HG02610 (cell line): ENCODE data around the gene COL20A1.
"Not testable (repeated sequence)": the region's sequence is repeated elsewhere in the genome, so short reads cannot be mapped to it uniquely, and the experiment has no call there.

Source experiments
- ATAC-seq: cut with Tn5 transposase; IDR thresholded peaks from one replicate; pipeline ENCODE4 v1.9.1; 2021; ENCODE audit warnings: mild to moderate bottlenecking, moderate library complexity; ENCODE audit not compliant: unreplicated experiment

The COL20A1 gene

DNA sequence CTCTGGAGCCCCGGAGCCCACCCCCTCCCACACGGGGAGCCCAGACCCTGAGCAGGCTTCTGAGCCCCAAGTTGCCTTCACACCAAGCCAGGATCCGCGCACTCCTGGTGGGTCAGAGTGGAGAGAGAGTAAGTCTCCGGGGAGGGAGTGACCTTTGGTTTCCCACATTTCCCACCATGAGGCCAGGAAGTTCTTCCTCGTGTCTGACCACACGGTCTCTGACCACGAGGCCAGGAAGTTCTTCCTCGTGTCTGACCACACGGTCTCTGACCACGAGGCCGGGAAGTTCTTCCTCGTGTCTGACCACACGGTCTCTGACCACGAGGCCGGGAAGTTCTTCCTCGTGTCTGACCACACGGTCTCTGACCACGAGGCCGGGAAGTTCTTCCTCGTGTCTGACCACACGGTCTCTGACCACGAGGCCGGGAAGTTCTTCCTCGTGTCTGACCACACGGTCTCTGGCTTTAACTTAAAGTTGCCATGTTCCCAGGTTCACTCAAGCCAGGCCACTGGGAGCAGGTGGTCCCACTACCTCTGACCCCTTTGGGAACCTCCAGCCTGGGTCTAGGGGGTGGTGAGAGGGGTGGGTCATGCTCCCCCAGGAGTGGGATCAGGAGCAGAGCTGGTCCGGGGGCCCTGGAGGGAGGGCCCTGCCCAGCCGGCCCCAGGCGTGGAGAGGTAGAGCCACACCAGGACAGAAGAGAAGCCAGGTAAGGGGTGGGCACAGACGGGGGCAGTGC, 13.1 kb downstream of the COL20A1 start:
- ATAC-seq: not testable (repeated sequence)

DNA sequence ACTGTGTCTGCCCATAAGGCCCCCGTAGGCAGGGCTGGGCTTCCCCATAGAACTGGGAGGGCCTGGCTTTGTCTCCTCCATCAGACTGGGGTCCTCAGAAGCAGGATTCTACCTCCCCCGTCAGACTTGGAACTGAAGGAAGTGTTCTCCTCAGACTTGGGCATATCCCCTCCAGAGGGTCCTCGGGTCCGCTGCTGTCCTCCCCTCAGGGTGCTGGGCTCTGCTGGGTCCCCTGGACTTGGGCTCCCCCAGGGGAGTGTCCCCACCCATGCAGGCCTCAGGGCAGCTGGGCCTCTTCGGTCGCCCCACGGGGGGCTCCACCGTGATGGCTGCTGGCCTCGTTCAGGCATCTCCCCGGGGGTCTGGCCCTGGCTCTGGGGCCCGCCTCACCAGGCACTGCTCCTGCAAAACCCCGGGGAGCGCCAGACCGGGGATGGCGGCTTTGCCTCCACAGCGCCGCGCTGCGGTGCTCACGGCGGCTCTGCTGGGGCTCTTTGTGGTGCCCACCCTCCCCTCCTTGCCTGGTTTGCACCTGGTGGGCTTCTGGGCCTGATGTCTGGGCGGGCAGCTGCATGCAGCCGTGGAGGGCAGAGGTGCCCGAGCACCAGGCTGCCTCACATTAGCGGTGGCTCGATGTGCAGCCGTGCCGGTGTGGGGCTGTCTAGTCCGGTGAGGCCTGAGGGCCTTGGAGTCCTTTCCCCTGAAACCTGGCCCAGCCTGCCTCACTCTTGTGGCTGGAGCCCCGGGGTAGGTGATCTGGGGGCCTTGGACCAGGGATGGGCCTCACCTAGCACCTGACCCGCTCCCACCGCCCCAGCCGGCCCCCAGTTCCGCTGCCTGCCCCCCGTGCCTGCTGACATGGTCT, 13.9 kb downstream of the COL20A1 start:
- no peak for ATAC-seq

DNA sequence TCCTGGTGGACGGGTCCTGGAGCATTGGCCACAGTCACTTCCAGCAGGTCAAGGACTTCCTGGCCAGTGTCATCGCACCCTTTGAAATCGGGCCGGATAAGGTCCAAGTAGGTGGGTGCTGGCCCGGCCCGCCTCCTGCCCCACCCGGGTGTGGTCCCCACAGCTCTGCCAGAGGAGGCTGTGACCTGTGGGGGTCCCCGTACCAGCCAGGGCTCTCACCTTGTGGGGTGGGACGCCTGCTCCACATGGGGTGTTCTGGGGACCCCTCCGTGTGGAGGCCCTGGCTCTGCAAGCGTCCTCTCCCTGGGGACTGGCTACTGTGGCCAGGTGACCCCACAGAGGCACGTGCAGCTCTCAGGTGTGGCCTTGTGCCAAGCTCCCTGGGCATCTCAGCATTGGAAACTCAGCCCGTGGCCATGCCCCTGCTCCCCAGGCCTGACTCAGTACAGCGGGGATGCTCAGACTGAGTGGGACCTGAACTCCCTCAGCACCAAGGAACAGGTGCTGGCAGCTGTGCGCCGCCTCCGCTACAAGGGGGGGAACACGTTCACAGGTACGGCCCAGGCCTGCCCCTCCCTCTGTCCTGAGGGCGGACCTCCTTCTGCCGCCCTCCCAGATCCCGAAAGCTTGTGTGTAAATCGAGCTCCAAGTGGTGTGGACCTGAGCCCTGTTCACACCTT, 14.7 kb downstream of the COL20A1 start:
- no peak for ATAC-seq

DNA sequence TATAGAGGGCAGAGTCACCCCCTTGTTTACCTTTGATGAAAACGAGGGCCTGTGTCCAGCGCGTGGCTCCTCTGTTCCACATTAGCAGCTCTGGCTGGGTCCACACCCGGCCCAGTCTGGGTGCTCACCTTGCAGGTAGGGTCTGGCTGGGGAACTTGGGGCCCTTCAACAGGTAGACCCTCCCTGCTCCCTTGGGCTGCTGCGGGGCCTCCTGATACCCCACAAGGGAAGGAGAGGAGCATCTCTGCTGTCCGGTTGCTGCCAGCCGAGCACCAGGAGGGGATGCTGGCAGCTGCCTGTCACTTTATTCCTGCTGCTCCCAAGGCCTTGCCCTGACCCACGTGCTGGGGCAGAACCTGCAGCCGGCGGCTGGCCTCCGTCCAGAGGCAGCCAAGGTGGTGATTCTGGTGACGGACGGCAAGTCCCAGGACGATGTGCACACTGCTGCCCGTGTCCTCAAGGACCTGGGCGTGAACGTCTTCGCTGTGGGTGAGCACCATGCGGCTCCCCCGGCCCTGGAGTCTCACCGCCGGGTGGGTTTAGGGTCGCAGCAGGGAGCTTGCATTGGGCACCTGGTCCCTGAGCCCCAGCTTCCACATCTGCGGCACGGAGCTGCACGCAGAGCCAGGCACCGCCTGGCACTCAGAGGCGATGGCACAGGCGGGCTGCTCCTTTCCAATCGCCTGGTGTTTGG, 15.4 kb downstream of the COL20A1 start:
- no peak for ATAC-seq

DNA sequence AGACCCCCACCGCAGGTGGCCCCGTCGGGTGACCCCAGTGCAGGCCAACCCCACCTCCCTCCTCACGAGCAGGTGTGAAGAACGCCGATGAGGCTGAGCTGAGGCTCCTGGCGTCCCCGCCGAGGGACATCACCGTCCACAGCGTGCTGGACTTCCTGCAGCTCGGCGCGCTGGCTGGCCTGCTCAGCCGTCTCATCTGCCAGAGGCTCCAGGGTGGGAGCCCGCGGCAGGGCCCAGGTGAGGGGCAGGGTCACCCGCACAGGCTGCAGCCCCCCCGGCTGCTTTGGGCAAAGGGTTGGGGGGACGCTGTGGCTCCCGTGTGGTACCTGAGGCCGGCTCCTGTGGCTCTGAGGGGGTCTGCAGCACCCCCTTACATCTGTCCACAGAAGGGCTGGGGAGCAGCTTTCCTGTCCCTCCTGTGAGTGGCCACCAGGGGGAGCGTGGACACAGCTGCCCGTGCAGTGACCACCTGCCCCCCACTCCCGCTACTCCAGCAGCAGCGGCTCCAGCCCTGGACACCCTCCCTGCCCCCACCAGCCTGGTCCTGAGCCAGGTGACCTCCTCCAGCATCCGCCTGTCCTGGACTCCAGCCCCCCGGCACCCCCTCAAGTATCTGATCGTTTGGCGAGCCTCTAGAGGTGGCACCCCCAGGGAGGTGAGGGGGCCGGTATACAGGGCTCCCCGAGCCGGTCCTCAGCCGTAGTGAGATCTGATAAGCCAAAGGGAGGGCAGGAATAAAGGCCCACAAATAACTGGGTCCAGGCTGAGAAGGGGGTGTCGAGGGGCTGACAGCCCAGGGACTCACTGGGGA, 16.5 kb downstream of the COL20A1 start:
- ATAC-seq: no peak

DNA sequence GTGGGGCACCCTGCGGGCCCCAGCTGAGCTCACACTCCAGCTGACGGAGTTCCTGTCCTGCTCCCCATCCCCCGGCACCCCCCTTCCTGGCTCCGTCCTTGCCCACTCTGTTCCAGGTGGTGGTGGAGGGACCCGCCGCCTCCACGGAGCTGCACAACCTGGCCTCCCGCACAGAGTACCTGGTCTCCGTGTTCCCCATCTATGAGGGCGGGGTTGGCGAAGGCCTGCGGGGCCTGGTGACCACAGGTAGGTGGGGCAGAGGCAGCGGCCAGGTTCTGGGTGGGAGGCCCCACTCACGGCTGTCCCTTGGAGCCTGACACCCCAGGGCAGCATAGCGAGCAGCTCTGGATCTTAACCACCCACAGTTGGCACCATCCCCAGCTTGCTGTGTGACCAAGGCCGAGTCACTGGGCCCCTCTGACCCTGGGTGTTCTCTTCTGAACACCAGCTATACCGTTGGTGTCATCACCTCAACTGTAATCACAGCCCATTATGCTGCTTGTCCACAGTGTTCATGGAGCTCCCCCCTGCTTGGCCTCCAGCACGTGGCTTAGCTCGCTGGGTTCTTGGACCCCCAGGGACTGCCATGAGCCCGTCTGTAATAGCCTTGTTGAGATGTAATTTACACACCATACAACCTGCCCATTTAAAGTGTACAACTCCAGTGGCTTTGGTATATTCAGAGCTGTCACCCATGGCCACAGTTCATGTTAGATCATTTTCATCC, 17.4 kb downstream of the COL20A1 start:
- ATAC-seq: no peak

DNA sequence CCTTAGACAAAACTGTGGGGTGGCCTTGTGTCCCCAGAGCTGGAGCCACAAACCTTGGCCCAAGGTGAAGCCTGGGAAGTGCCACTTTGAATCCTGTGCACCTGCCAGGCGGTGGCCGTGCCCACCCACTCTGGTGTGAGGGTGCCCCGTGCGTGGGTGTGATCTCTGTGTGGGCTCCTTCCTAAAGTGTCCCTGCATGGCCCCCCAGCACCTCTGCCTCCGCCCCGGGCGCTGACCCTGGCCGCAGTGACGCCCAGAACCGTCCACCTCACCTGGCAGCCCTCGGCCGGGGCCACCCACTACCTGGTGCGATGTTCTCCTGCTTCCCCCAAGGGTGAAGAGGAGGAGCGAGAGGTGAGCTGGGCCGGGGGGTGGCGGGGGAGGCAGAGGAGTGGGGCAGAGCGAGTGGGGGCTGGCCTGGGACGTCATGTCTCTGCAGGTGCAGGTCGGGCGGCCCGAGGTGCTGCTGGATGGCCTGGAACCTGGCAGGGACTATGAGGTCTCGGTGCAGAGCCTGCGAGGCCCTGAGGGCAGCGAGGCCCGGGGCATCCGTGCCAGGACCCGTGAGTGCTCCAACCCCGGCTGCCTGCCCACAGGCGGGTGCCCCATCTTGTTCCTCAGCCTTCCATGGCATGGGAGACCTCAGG, 18.3 kb downstream of the COL20A1 start:
- ATAC-seq: no peak

DNA sequence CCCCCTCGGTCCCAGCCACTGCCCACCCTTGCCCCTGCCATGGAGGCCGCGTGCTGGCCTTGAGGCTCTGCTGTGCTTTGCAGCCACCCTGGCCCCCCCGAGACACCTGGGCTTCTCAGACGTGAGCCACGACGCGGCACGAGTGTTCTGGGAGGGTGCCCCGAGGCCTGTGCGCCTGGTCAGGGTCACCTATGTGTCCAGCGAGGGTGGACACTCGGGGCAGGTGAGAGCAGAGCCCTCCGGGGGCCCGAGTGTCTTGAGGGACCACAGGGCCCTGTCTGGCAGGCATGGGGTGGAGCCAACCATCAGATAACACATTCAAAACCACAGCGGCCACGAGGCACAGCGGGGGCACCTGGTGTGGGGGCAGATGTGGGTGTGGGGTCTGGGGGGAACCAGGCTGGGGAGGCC, 18.9 kb downstream of the COL20A1 start:
- no peak for ATAC-seq

DNA sequence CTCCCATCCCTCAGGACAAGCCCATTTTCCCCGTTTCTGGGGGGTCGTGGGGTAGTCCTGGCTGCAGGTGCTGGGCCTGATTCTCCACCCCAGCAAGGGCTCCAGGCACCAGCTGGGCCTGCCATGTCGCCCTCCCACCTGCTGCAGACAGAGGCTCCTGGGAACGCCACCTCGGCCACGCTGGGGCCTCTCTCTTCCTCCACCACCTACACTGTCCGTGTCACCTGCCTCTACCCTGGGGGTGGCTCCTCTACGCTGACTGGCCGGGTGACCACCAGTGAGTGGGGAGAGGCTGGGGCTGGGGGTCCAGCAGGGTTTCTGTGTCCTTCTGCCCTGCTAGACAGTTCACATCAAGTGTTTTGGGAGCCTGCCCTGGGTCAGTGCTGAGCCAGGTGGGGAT, 19.3 kb downstream of the COL20A1 start:
- no peak for ATAC-seq

DNA sequence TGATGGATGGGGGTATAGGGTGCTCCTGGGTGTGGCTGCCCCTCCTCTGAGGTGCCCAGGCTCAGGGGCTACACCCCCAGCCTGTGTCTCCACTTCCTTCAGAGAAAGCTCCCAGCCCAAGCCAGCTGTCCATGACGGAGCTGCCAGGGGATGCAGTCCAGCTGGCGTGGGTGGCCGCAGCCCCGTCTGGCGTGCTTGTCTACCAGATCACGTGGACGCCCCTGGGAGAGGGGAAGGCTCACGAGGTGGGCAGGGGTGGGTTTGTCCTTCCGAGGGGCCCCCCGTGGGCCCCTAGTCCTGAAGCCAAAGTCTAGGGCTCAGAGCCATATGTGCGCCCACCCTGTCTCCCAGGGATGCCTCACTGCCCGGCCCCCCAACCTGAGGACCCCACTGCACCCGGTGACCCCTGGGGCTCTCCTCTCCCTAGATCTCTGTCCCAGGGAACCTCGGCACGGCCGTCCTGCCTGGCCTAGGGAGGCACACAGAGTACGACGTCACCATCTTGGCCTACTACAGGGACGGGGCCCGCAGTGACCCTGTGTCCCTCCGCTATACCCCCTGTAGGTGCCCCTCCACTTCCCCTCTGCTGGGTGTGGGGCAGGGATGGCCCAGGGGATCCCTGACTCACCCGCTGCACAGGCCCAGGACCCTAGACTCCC, 19.8 kb downstream of the COL20A1 start:
- no peak for ATAC-seq

DNA sequence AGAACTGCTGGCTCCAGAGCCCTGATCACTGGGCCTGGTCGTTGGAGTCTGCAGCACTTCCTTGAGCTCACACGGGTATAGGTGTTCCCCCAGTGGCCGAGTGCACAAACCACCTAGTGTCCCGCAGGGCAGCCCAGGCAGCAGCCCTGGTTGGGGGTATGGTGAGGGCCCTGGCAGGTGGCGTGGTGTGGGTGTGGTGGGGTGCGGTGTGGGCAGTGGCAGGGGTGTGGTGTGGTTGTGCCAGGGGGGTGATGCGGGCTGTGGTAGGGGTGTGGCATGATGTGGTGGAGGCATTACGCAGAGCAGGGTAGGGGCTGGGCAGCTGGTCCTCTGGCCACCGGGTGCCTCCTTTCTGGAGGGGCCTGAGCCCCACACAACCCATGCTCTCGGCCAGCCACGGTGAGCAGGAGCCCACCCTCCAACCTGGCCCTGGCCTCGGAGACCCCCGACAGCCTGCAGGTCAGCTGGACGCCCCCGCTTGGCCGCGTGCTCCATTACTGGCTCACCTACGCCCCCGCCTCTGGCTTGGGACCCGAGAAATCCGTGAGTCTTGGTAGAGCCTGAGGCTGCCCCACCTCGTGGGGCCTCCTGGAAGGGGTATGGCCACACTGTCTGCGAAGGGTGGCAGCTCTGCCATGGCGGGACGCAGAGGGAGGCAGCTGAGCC, 20.5 kb downstream of the COL20A1 start:
- no peak for ATAC-seq

DNA sequence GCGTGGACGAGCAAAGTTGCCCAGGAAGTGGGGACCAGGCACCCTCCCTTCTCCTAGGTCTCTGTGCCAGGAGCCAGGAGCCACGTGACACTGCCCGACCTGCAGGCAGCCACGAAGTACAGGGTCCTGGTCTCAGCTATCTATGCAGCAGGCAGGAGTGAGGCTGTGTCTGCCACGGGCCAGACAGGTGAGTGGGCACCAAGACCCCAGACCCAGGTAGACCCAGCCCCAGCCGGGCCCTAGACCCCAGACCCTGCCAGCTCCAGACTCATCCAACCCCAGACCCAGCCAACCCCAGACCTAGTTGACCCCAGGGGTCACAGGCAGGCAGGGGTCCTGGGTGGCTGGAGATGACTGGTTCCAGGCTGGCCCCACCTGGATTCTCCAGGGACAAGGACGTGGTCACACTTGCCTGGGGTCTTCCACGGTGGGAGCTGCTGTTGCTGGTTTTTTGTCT, 21.1 kb downstream of the COL20A1 start:
- ATAC-seq: no peak

DNA sequence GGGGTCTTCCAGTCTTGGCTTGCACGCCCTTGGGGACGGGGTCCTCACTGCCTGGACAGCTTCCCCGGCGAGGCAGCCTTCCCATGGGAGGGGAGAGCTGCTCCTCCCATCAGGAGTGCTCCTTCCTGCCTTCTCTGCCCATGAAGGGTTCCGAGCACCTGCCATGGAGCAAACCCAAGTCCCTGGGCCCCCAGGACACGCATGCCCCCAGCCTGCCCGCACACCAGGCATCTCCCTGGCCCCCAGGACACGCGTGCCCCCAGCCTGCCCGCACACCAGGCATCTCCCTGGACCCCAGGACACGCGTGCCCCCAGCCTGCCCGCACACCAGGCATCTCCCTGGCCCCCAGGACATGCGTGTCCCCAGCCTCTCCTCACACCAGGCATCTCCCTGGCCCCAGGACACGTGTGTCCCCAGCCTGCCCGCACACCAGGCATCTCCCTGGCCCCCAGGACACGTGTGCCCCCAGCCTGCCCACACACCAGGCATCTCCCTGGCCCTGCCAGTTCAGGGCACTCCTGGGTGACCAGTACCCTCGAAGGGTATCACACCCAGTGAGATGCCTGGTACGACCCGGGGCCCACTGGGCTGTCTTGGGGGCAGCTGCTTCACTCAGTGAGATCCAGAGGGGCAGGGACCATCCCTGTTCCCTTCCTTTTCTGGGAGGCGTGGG, 21.7 kb downstream of the COL20A1 start:
- no peak for ATAC-seq

DNA sequence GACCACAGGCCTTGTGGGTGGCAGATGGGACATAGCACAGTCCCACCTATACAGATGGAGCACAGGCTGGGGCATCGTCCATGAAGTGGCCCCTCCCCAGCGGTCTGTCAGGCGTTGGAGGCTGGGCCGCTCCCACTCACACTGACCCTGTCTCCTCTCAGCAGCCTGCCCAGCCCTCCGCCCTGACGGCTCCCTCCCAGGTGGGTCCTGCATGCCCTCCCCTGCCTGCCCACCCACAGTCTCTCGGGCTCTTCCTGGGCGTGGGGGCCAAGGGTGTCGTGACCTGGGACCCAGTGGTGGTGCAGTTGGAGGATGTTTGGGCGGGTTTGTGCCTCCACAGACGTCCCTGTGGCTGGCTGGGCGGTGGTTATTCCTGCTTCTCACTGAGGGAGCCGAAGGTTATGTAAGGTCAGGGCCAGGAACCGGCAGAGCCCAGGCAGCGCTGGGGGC, 22.3 kb downstream of the COL20A1 start:
- no peak for ATAC-seq

DNA sequence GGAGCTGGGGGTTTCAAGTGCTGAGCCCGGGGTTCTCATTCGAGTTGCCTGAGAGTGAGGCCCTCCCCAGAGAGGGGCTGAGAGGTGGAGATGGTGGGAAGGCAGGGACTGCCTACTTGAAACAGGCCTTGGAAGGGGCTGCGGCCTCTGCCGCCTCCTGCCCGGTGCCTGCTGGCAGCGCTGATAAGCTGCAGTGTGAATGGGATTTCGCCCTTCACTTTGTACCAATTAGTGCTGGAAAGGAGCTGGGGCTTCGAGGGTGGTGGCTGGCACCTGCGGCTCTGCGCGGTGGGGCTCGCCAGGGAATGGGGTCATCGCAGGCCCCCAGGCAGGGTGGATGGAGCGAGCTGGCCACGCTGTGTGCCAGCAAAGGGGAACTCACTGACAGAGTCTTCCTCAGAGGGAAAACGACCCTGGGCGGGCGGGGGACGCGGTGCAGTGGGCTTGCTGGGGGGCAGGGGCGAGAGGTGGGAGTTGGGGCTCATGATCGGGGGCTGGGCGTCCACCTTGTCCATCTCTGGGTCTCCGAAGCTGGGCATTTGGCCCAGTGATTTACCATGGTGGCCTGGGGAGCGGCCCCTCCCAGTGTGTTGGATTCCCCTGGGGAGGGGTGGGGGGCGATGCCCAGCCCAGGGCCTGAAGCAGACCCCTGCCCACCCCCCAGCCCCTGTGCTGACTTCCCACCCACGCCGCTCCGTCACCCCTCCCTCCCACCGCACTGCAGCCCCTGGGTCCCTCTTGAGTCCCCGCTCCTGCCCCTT, 22.9 kb downstream of the COL20A1 start:
- no peak for ATAC-seq

DNA sequence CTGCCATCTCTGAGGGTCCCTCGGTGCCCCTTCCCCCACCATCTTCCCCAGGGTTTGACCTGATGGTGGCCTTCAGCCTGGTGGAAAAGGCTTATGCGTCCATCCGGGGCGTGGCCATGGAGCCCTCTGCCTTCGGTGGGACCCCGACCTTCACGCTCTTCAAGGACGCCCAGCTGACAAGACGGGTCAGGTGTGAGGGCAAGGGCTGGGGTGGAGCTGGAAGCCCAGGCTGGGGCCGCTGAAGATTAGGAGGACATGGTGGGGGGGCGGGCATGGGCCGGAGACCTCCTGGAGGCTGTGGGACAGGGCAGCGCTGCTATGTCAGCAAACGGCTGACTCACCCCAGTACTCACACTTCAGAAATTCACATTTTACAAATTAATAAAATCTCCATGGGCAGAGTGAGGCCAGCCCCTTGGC, 23.5 kb downstream of the COL20A1 start:
- no peak for ATAC-seq

DNA sequence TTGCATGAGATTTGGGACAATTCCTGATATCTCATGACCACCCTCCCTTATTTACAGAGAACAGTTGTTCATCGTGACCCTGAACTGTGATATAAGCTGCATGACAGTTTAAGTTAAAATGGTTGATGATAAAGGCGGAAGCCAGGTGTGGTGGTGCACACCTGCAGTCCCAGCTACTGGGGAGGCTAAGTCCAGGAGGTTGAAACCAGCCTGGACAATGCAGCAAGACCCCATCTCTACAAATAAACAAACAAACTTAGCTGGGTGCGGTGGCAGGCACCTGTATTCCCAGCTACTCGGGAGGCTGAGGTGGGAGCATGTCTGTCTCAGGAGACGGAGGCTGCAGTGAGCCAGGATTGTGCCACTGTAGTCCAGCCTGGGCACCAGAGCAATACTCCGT, 24.1 kb downstream of the COL20A1 start:
- no peak for ATAC-seq
